Measurements from ENCODE around the gene MSI2. TPM values are rescaled to one million over a fixed set of nuclear protein-coding genes. Genes with fewer than 3 reads are reported as not detected.

The MSI2 gene
- total RNA-seq, 1 experiment from 2014 or later, result 174 TPM

- ChIA-PET CTCF (no interaction called here), POLR2A (no interaction called here)
- no peak for TF ChIP-seq CTCF (IDR thresholded peaks at IDR 0.05; ENCODE audit: insufficient read depth in 1 of 2, low read depth in 1 of 2, low read length in 1 of 2, severe bottlenecking in 1 of 2, unreplicated experiment in 1 of 2)
- no TSS peak for BruUV-seq (replicated peaks)
- Histone ChIP-seq H3K9me3 (no peaks in the 10 kb centered on the region), H3K27me3 (replicated peaks; ENCODE audit: control insufficient read depth, insufficient read depth, low read length) (no peaks in the 10 kb centered on the region), H3K4me1 (peaks cover 47% of the 10 kb centered on the region), H3K4me3 (ENCODE audit: low read depth, low read length) (no peak overlapping the region), H3K36me3 (ENCODE audit: control insufficient read depth, insufficient read depth, low read length) (no peaks in the 10 kb centered on the region; the same call in 1 of the 2 replicates)
- intact Hi-C loops (cut with micrococcal nuclease; ENCODE audit: unreplicated experiment), result no loop called here
- no peaks in the 10 kb centered on the region for H3K27me3 Mint-ChIP-seq (ENCODE audit: insufficient read depth, unreplicated experiment)
- H3K4me1 Mint-ChIP-seq (ENCODE audit: low read depth, unreplicated experiment), result peaks cover 57% of the 10 kb centered on the region
- no peak overlapping the region for H3K4me3 Mint-ChIP-seq (ENCODE audit: unreplicated experiment)
- peak overlapping the region; percentile 39 for H3K27ac Mint-ChIP-seq (ENCODE audit: unreplicated experiment)
- H3K36me3 Mint-ChIP-seq (ENCODE audit: insufficient read depth, unreplicated experiment), result peaks cover 38% of the 10 kb centered on the region
- no peaks in the 10 kb centered on the region for H3K9me3 Mint-ChIP-seq (ENCODE audit: unreplicated experiment)
- no peak for DNase-seq
Measured at GRCh38 chr17:57442914-57443571, 186.7 kb downstream of the MSI2 start.

- no TSS peak for BruUV-seq (replicated peaks)
Measured at GRCh38 chr17:57443781-57444180, 187.5 kb downstream of the MSI2 start.

More at GRCh38 chr17:57443781-57444180, 187.5 kb downstream of the MSI2 start:
- DNase-seq, result no peak
- H3K27me3 ChIP-seq (replicated peaks; ENCODE audit: control insufficient read depth, insufficient read depth, low read length), result no peaks in the 10 kb centered on the region
- H3K4me1 ChIP-seq, result peaks cover 47% of the 10 kb centered on the region
- no peaks in the 10 kb centered on the region for H3K27me3 Mint-ChIP-seq (ENCODE audit: insufficient read depth, unreplicated experiment)
- H3K9me3 ChIP-seq, result no peaks in the 10 kb centered on the region
- peak overlapping the region; percentile 39 for H3K27ac Mint-ChIP-seq (ENCODE audit: unreplicated experiment)
- CTCF ChIA-PET, result no interaction called here
- POLR2A ChIA-PET, result no interaction called here
- peaks cover 2% of the 10 kb centered on the region; the same call in 1 of the 2 replicates for H3K36me3 ChIP-seq (ENCODE audit: control insufficient read depth, insufficient read depth, low read length)
- no peak for TF ChIP-seq CTCF (IDR thresholded peaks at IDR 0.05; ENCODE audit: insufficient read depth in 1 of 2, low read depth in 1 of 2, low read length in 1 of 2, severe bottlenecking in 1 of 2, unreplicated experiment in 1 of 2)
- peaks cover 49% of the 10 kb centered on the region for H3K4me1 Mint-ChIP-seq (ENCODE audit: low read depth, unreplicated experiment)
- no peaks in the 10 kb centered on the region for H3K9me3 Mint-ChIP-seq (ENCODE audit: unreplicated experiment)
- H3K4me3 ChIP-seq (ENCODE audit: low read depth, low read length), result no peak overlapping the region
- peaks cover 42% of the 10 kb centered on the region for H3K36me3 Mint-ChIP-seq (ENCODE audit: insufficient read depth, unreplicated experiment)
- no peak overlapping the region for H3K4me3 Mint-ChIP-seq (ENCODE audit: unreplicated experiment)
- intact Hi-C loops (cut with micrococcal nuclease; ENCODE audit: unreplicated experiment), result no loop called here
